Cerebellar cortex (tissue), 1 donor: ENCODE results near the gene OARD1.
"Not testable (repeated sequence)": the region's sequence is repeated elsewhere in the genome, so short reads cannot be mapped to it uniquely, and the experiment has no call there.

ENCODE experiments used
- DNase-seq: peaks from one replicate; pipeline ENCODE4 v3.0.0-alpha.2; 2015; ENCODE audit warnings: low spot score

The OARD1 gene

GRCh38 chr6:41071923-41072835, at the start of gene OARD1:
OARD1 (minus strand) TSS chr6:41072356; CDS start chr6:41071634, 722 bp downstream.
- DNase-seq, result peak; percentile 99

- DNase-seq, result no peak
Observed at GRCh38 chr6:41120058-41120457, 47.9 kb upstream of the OARD1 start.

GRCh38 chr6:41119508-41119907, 47.4 kb upstream of the OARD1 start:
- DNase-seq, result no peak

- DNase-seq, result not testable (repeated sequence)
Observed at GRCh38 chr6:41115027-41115426, 42.9 kb upstream of the OARD1 start.

GRCh38 chr6:41111017-41111416, 38.9 kb upstream of the OARD1 start:
- no peak for DNase-seq

GRCh38 chr6:41103847-41104246, 31.7 kb upstream of the OARD1 start:
- DNase-seq, result no peak

GRCh38 chr6:41100871-41101287, 28.7 kb upstream of the OARD1 start:
- no peak for DNase-seq

- DNase-seq, result peak; percentile 71
Observed at GRCh38 chr6:41098366-41098765, 26.2 kb upstream of the OARD1 start.

- DNase-seq, result peak; percentile 58
Observed at GRCh38 chr6:41097467-41098090, 25.4 kb upstream of the OARD1 start.

- DNase-seq, result no peak
Observed at GRCh38 chr6:41093729-41094128, 21.6 kb upstream of the OARD1 start.

- peak; percentile 11 for DNase-seq
Observed at GRCh38 chr6:41092421-41093140, 20.4 kb upstream of the OARD1 start.

GRCh38 chr6:41090841-41091761, 18.9 kb upstream of the OARD1 start:
- DNase-seq, result no peak

- no peak for DNase-seq
Observed at GRCh38 chr6:41088451-41088850, 16.3 kb upstream of the OARD1 start.

- no peak for DNase-seq
Observed at GRCh38 chr6:41085182-41085581, 13.0 kb upstream of the OARD1 start.

GRCh38 chr6:41083072-41083471, 10.9 kb upstream of the OARD1 start:
- no peak for DNase-seq

- no peak for DNase-seq
Observed at GRCh38 chr6:41080621-41081020, 8.5 kb upstream of the OARD1 start.

- no peak for DNase-seq
Observed at GRCh38 chr6:41079080-41079479, 6.9 kb upstream of the OARD1 start.

GRCh38 chr6:41078101-41078500, 5.9 kb upstream of the OARD1 start:
- peak; percentile 13 for DNase-seq

GRCh38 chr6:41077536-41077935, 5.4 kb upstream of the OARD1 start:
- DNase-seq, result peak; percentile 50

GRCh38 chr6:41075651-41076626, 3.8 kb upstream of the OARD1 start:
- no peak for DNase-seq
